Measurements from ENCODE around the gene ZNF592.
"Not testable (repeated sequence)": the region's sequence is repeated elsewhere in the genome, so short reads cannot be mapped to it uniquely, and the experiment has no call there.

The ZNF592 gene

GRCh38 chr15:84830036-84830435 is 81.6 kb downstream of the ZNF592 start:
- no peak for DNase-seq (ENCODE audit: low read depth in 2 of 2)

GRCh38 chr15:84831028-84831427 is 82.6 kb downstream of the ZNF592 start:
- DNase-seq (ENCODE audit: low read depth in 2 of 2): no peak

- no peak for DNase-seq (ENCODE audit: low read depth in 2 of 2)
Observed at GRCh38 chr15:84831613-84832012, 83.2 kb downstream of the ZNF592 start.

GRCh38 chr15:84832448-84833040 is 84.2 kb downstream of the ZNF592 start:
- DNase-seq (ENCODE audit: low read depth in 2 of 2): no peak

GRCh38 chr15:84833447-84834228 is 85.2 kb downstream of the ZNF592 start:
- DNase-seq (ENCODE audit: low read depth in 2 of 2): no peak

- no peak for DNase-seq (ENCODE audit: low read depth in 2 of 2)
Observed at GRCh38 chr15:84834229-84834955, 86.0 kb downstream of the ZNF592 start.

- DNase-seq (ENCODE audit: low read depth in 2 of 2): no peak
Observed at GRCh38 chr15:84834969-84835368, 86.6 kb downstream of the ZNF592 start.

- DNase-seq (ENCODE audit: low read depth in 2 of 2): no peak
Observed at GRCh38 chr15:84835661-84836337, 87.4 kb downstream of the ZNF592 start.

- no peak for DNase-seq (ENCODE audit: low read depth in 2 of 2)
Observed at GRCh38 chr15:84836844-84837243, 88.5 kb downstream of the ZNF592 start.

GRCh38 chr15:84839714-84840113 is 91.3 kb downstream of the ZNF592 start:
- no peak for DNase-seq (ENCODE audit: low read depth in 2 of 2)

GRCh38 chr15:84840255-84840654 is 91.9 kb downstream of the ZNF592 start:
- no peak for DNase-seq (ENCODE audit: low read depth in 2 of 2)

- no peak for DNase-seq (ENCODE audit: low read depth in 2 of 2)
Observed at GRCh38 chr15:84840741-84841429, 92.5 kb downstream of the ZNF592 start.

GRCh38 chr15:84842781-84843180 is 94.4 kb downstream of the ZNF592 start:
- DNase-seq (ENCODE audit: low read depth in 2 of 2): no peak

- DNase-seq (ENCODE audit: low read depth in 2 of 2): no peak
Observed at GRCh38 chr15:84844964-84845363, 96.6 kb downstream of the ZNF592 start.

GRCh38 chr15:84845631-84846030 is 97.2 kb downstream of the ZNF592 start:
- DNase-seq (ENCODE audit: low read depth in 2 of 2): not testable (repeated sequence)

GRCh38 chr15:84846269-84846668 is 97.9 kb downstream of the ZNF592 start:
- DNase-seq (ENCODE audit: low read depth in 2 of 2): no peak

- no peak for DNase-seq (ENCODE audit: low read depth in 2 of 2)
Observed at GRCh38 chr15:84847382-84847781, 99.0 kb downstream of the ZNF592 start.

GRCh38 chr15:84852212-84852611 is 103.8 kb downstream of the ZNF592 start:
- DNase-seq (ENCODE audit: low read depth in 2 of 2): no peak

GRCh38 chr15:84855136-84855535 is 106.7 kb downstream of the ZNF592 start:
- DNase-seq (ENCODE audit: low read depth in 2 of 2): no peak

- no peak for DNase-seq (ENCODE audit: low read depth in 2 of 2)
Observed at GRCh38 chr15:84855765-84856164, 107.4 kb downstream of the ZNF592 start.
